Gastroesophageal sphincter (tissue), 3 donors: Measurements from ENCODE around the gene MYMX.

ENCODE experiments used
- EP300 ChIP-seq: sonication (generic); formaldehyde crosslinking; IDR thresholded peaks from one replicate; pipeline ENCODE4 v1.6.1; 2017; ENCODE audit warnings: antibody characterized with exemption, mild to moderate bottlenecking
- POLR2A ChIP-seq, 2 donors: fragments of 450-650 bp; IDR thresholded peaks; one replicate each; pipeline ENCODE4 v1.6.1; 2017; ENCODE audit warnings: antibody characterized with exemption in 2 of 2, mild to moderate bottlenecking in 2 of 2, moderate library complexity in 1 of 2
- POLR2AphosphoS5 ChIP-seq: sonication (generic); formaldehyde crosslinking; IDR thresholded peaks from one replicate; pipeline ENCODE4 v1.6.1; 2017; ENCODE audit warnings: antibody characterized with exemption
- TF ChIP-seq, protein P1 (sequence below), 4 experiments: fragments of 200-600 bp in 2 of 4; fragments of 450-650 bp in 2 of 4; sonication (generic) in 1 of 4; IDR thresholded peaks; one replicate each; pipeline ENCODE4 v1.5.1; 2017 to 2019; ENCODE audit warnings: antibody characterized with exemption in 4 of 4, mild to moderate bottlenecking in 2 of 4, moderate library complexity in 2 of 4

GRCh38 chr6:44211284-44211683 lies 5.4 kb upstream of the MYMX start:
- TF ChIP-seq POLR2A (IDR thresholded peaks at IDR 0.05) (no peak), POLR2AphosphoS5 (no peak), EP300 (no peak)
- TF ChIP-seq, protein P1, sequence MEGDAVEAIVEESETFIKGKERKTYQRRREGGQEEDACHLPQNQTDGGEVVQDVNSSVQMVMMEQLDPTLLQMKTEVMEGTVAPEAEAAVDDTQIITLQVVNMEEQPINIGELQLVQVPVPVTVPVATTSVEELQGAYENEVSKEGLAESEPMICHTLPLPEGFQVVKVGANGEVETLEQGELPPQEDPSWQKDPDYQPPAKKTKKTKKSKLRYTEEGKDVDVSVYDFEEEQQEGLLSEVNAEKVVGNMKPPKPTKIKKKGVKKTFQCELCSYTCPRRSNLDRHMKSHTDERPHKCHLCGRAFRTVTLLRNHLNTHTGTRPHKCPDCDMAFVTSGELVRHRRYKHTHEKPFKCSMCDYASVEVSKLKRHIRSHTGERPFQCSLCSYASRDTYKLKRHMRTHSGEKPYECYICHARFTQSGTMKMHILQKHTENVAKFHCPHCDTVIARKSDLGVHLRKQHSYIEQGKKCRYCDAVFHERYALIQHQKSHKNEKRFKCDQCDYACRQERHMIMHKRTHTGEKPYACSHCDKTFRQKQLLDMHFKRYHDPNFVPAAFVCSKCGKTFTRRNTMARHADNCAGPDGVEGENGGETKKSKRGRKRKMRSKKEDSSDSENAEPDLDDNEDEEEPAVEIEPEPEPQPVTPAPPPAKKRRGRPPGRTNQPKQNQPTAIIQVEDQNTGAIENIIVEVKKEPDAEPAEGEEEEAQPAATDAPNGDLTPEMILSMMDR (IDR thresholded peaks at IDR 0.05): no peak
